HG03045 (cell line): ENCODE data around the gene FARS2.

Experiments
- ATAC-seq: cut with Tn5 transposase; IDR thresholded peaks from one replicate; pipeline ENCODE4 v1.9.1; 2021; ENCODE audit warnings: mild to moderate bottlenecking, moderate library complexity; ENCODE audit not compliant: unreplicated experiment

The FARS2 gene

GRCh38 chr6:5365436-5366195 lies 104.3 kb downstream of the FARS2 start:
- ATAC-seq: no peak

DNA sequence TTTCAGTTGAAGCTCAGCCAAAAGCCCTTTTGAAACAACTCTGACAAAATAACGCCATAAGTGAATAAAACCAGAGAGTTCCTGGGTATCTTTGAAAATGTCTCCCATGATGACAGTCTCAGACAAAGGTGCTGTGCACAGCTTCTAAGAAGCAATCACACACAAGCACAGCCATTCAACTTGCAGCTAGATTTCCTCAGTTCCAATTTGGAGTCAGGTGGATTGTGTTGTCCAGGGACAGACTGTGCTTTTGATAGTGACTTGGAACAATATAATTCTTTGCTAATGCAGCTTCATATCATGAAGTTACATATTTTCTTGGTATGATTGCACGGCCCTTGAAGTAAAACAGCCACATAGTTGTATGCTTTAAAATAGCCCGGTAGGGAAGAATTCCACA lies 105.6 kb downstream of the FARS2 start:
- no peak for ATAC-seq

DNA sequence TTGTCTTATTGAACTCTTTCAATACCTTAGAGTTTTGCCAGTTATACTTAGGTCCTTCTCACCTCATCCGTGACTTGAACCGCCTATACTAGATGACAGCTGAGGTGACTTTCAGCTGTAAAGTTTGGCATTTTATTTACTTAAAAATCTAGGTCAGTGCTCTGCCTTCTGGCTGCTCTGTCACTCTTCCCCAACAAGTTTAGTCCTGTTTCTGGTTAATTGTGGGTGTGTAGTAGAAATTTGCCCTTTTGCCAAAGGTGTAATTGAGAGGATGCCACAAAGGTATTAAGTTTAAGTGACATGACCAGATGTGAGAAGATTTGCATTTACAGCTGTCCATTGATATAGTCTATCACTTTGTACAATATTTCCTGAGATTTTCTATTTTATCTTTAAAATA lies 106.2 kb downstream of the FARS2 start:
- no peak for ATAC-seq

- no peak for ATAC-seq
Observed at GRCh38 chr6:5373430-5373829, 112.1 kb downstream of the FARS2 start.

DNA sequence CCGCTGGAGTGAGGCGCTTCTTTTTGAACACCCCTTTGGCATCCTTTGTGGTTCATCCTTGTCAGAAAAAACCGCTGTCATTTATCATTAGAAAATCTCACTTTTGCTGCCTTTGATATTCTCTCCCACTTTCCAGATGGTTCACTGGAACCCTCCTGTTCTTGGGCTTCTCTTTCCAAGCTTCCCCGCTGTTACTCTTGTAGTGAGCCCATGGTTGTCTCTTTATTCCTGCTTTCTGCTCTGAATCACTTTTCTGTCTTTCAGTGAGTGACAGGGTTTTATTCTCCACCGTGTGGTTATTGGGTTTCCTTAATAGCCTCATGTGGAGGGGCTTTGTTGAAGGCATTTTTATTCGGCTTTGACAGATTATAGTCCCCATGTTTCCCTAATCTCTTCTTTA lies 117.0 kb downstream of the FARS2 start:
- ATAC-seq: no peak

- no peak for ATAC-seq
Observed at GRCh38 chr6:5379647-5380242, 118.4 kb downstream of the FARS2 start.

- ATAC-seq: no peak
Observed at GRCh38 chr6:5383856-5384255, 122.5 kb downstream of the FARS2 start.

DNA sequence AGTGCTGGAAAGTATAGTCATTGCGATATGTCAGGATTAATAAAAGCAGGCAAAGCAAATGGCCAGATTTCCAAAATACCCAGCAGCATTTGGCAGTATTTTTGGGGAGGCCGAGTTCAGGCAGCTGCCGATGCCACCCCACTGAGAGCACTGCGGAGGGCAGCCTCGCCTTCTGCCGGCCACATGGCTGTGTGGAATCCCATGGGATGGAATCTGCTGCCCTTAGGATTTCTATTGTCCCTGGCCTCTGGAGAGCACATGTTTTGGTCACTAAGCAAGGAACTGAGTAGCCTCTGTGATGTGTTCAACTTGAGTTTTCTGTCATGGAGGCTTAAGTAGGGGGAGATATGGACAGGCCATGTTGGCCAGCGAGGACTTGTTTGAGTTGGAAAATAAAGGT lies 123.0 kb downstream of the FARS2 start:
- no peak for ATAC-seq

DNA sequence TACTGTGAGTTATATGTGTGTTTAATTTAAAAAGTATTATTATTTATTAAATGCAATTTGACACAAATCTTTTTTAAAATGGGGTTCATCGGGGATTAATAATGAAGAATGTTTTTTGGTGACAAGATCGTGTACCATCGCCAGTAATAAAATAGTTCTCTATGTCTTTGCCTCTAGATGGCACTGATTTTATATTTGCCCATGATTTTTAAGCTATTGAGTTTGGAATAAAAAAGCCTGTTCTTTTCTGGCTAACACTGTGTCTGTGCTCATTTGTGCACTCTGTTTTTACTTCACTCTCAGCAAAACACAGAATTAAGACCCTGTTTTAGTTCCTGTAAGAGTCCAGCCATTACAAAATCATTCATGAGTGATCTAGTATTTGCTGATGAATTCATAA lies 127.0 kb downstream of the FARS2 start:
- ATAC-seq: no peak

DNA sequence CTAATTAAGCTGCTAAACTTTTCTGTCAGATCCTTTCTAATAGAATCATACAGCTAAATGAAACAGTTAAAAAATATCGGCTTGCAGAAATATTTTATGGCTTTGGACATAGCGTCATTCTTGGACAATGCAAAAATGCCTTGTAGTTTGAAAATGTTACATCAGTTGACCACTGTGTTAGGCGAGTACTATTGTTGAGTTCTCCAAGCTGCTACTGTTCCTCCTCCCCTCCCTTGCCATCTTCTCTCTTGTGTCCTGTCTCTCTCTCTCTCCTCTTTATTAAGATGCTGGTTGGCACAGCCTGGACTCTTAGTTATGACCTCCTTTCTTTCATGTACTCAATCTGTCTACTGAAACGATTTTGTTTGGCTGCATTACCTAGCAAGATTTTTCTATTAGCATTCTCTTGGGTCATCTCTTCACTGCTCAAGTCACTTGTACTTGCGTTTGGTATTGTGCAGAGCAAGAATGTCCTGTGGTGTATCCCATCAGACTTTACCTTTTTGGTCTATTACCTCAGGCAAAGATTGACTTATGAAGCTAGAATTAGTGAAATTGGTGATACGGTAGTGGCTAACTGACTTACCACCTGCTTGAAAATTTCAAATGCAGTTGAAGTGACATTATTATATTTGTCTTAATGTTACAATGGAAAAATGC lies 127.9 kb downstream of the FARS2 start:
- no peak for ATAC-seq

- no peak for ATAC-seq
Observed at GRCh38 chr6:5390177-5390576, 128.9 kb downstream of the FARS2 start.

DNA sequence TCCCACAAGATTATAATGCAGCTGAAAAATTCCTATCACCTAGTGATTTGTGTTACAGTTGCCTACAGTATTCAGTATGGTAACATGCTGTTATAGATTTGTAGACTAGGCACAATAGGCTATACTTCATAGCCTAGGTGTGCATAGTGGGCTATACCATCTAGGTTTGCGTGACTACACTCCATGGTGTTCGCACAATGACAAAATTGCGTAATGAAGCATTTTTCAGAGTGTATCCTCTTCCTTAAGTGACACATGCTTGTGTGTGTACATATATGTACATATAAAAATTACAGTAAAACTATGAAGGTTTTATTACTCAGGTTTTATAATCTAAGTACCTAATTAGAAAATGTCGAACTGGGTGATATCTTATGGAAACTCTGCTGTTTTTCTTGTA lies 133.0 kb downstream of the FARS2 start:
- ATAC-seq: no peak

GRCh38 chr6:5395719-5396118 lies 134.4 kb downstream of the FARS2 start:
- no peak for ATAC-seq

- no peak for ATAC-seq
Observed at GRCh38 chr6:5398530-5398929, 137.2 kb downstream of the FARS2 start.

DNA sequence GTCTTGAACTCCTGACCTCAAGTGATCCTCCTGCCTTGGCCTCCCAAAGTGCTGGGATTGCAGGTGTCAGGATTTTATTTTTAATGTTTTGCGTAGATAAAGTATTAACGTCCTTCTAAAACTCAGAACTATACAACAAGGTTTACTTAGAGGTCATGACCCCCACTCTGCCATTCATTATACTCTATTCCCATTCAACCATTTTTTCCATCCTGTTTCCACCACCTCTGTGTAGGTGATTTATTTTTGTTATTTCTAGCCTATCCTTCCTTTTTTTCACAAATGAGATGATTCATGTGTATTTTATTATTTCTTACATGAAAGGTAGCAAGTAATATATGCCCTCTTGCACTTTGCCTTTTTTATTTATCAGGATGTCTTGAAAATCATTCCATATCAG lies 138.1 kb downstream of the FARS2 start:
- no peak for ATAC-seq

DNA sequence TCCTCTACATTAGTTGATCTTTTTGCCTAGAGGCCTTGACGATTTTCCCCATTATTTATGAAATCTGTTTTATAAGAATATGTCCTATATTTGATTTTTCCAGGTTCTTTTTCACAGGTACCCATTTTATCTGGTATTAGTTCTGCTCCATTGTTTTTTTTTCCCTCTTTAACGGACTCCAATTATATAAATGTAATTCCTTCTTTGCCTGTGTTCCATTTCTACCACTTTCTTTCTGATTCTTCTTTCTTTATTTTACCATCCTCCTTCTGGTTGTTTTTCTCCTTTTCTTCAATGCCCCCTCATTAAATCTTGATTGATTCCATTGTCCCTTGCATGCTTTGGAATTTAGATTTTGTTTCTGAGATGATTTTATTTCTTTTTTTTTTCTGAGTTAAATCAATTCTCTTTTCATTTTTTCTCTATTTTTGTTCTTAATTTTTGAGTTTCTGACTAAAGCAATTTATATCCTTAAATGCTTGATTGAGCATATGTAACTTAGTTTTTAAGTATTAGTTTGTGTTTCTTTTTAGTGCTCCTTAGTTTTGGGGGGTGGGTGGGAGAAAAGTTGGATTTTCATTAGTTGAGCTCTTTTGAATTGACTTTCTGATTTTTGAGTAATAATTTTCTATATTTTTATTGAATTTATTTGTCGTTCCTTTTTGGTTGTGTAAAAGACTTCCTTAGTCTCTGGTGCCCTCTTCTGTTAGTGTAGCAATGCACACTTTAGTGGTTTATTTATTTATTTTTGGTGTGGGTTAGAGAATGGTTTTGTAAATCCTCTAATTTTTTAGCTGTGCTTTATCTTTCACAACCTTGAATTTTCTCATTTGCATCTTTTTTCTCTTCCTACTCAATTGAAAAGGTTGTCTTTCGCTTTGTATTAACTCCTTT lies 140.8 kb downstream of the FARS2 start:
- no peak for ATAC-seq

DNA sequence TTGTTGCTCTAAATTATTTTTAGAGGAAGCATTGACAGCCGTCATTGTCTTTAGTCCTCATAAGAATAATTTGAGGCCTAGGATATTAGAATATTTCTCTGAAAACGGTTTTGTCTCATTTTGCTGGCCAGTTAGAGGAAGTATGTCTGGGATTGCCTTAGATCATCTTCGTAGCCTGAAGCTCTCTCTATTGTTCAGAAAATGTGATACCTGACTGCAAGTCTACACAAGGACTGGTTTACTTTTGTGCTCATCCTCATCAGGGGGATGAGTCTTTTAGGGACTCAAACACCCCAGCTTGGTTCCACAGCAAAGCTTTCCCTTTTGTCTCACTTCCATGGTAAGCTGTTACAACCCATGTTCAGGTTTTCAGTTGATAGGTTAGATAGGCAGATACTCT lies 141.8 kb downstream of the FARS2 start:
- no peak for ATAC-seq

DNA sequence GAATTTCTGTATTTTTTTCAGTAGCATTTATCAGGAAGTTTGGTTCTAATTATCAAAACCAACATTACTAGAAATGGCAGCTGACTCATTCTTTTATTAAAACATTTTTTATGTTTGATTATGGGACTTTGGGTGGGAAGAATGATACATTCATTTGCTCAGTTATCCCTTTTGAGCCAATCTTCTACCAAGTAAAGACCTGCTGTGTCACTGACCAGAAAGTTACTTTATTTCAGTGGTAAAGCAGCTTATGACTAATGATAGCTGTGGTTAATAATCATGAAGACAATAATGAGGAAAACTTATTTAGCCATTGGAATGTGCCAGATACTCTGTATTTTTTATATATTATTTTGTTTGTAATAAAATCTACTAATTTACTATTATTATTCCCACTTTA lies 142.3 kb downstream of the FARS2 start:
- no peak for ATAC-seq

- ATAC-seq: no peak
Observed at GRCh38 chr6:5405976-5406375, 144.7 kb downstream of the FARS2 start.

DNA sequence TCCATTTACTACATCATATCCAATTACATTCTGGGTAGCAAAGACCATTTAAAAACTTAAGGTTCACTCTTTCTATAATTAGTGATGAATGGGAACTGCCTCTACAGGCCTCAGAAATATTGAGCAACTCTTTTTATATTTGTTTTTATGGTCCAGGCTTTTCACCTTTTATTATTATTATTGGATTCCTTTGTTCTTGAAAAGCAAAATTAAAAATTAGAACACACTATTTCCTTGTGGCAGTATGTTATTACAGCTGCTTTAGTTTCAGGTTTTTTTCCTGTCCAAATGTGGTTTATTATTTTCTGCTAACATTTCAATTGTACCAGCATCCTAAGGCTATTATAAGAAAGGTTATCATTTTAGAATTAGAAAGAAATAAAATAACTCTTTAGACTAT lies 150.1 kb downstream of the FARS2 start:
- no peak for ATAC-seq

GRCh38 chr6:5412017-5412416 lies 150.7 kb downstream of the FARS2 start:
- no peak for ATAC-seq
